HFFc6 (cell line): Measurements from ENCODE around the gene BPGM. TPM values are rescaled to one million over a fixed set of nuclear protein-coding genes. Genes with fewer than 3 reads are reported as not detected.

ENCODE experiments used
- DNase-seq: peaks from one replicate; pipeline ENCODE4 v3.0.0-alpha.2; 2018
- H3K27ac Mint-ChIP-seq: 2 replicates; pipeline ENCODE4 v1.8.0; 2020; ENCODE audit warnings: mild to moderate bottlenecking, mixed read lengths
- H3K27me3 Mint-ChIP-seq: 2 replicates; pipeline ENCODE4 v1.8.0; 2021; ENCODE audit warnings: mild to moderate bottlenecking, moderate library complexity, mixed read lengths; ENCODE audit not compliant: insufficient read depth
- H3K36me3 Mint-ChIP-seq: 2 replicates; pipeline ENCODE4 v1.8.0; 2021; ENCODE audit warnings: low read depth, mixed read lengths
- H3K4me1 Mint-ChIP-seq: 2 replicates; pipeline ENCODE4 v1.8.0; 2020; ENCODE audit warnings: low read depth, mixed read lengths
- H3K4me3 Mint-ChIP-seq: 2 replicates; pipeline ENCODE4 v1.8.0; 2020; ENCODE audit warnings: mild to moderate bottlenecking, moderate library complexity, mixed read lengths
- H3K9me3 Mint-ChIP-seq: 2 replicates; pipeline ENCODE4 v1.8.0; 2020; ENCODE audit warnings: mild to moderate bottlenecking, mixed read lengths
- CTCF ChIP-seq: fragments of 200-600 bp; sonication (generic); IDR thresholded peaks from 2 replicates; pipeline ENCODE4 v1.5.0; 2021; ENCODE audit warnings: antibody characterized with exemption, mild to moderate bottlenecking
- total RNA-seq, 6 experiments: library from RNA; stranded (reverse); fragmentation: NEBNext Ultra II Directional; extraction: Animal tissue kit (Norgen Biotek cat#: 25700); gene quantifications; 2 replicates in 1 of 6; 3 replicates in 5 of 6; pipeline ENCODE4 v1.2.3, GENCODE V29; 2021

Gene BPGM
- total RNA-seq, 6 experiments from 2014 or later: 34.4 to 57.3 (median 39.3) TPM

- Mint-ChIP-seq H3K4me1 (peaks cover 95% of the 10 kb centered on the region), H3K27me3 (peaks cover 5% of the 10 kb centered on the region), H3K9me3 (no peaks in the 10 kb centered on the region), H3K4me3 (peak overlapping the region; percentile 75), H3K36me3 (no peaks in the 10 kb centered on the region), H3K27ac (peak overlapping the region; percentile 97)
- no peak for DNase-seq
- TF ChIP-seq CTCF: peak; percentile 73
Measured at GRCh38 chr7:134694299-134694698, 47.6 kb downstream of the BPGM start.

GRCh38 chr7:134694767-134695166 is 48.1 kb downstream of the BPGM start:
- DNase-seq: no peak
- TF ChIP-seq CTCF: no peak
- Mint-ChIP-seq H3K27me3 (peaks cover 5% of the 10 kb centered on the region), H3K27ac (peak overlapping the region; percentile 97), H3K9me3 (no peaks in the 10 kb centered on the region), H3K36me3 (no peaks in the 10 kb centered on the region), H3K4me3 (peak overlapping the region; percentile 49), H3K4me1 (peaks cover 95% of the 10 kb centered on the region)

- no peak for TF ChIP-seq CTCF
- Mint-ChIP-seq H3K27ac (peak overlapping the region; percentile 97), H3K4me1 (peaks cover 94% of the 10 kb centered on the region), H3K36me3 (no peaks in the 10 kb centered on the region), H3K4me3 (peak overlapping the region; percentile 49), H3K27me3 (peaks cover 5% of the 10 kb centered on the region), H3K9me3 (no peaks in the 10 kb centered on the region)
- DNase-seq: peak; percentile 76
Measured at GRCh38 chr7:134695321-134695860, 48.7 kb downstream of the BPGM start.

- Mint-ChIP-seq H3K36me3 (no peaks in the 10 kb centered on the region), H3K27ac (peak overlapping the region; percentile 97), H3K27me3 (peaks cover 3% of the 10 kb centered on the region), H3K9me3 (no peaks in the 10 kb centered on the region), H3K4me3 (no peak overlapping the region), H3K4me1 (peaks cover 92% of the 10 kb centered on the region)
- DNase-seq: no peak
- no peak for TF ChIP-seq CTCF
Measured at GRCh38 chr7:134696261-134696660, 49.6 kb downstream of the BPGM start.

GRCh38 chr7:134697205-134697886 is 50.7 kb downstream of the BPGM start:
- Mint-ChIP-seq H3K27ac (no peak overlapping the region), H3K9me3 (no peaks in the 10 kb centered on the region), H3K36me3 (no peaks in the 10 kb centered on the region), H3K4me3 (no peak overlapping the region), H3K4me1 (peaks cover 89% of the 10 kb centered on the region), H3K27me3 (peaks cover 3% of the 10 kb centered on the region)
- DNase-seq: no peak
- no peak for TF ChIP-seq CTCF
